CD4-positive, alpha-beta T cell treated with Interferon alpha-2 for 1 hour (primary cell): ENCODE data around the gene CHD8.
"Not testable (repeated sequence)": the region's sequence is repeated elsewhere in the genome, so short reads cannot be mapped to it uniquely, and the experiment has no call there.

ENCODE experiments used
- DNase-seq, 2 donors: peaks; one replicate each; pipeline ENCODE4 v3.0.0-alpha.2; 2020 to 2022

Gene CHD8, protein sequence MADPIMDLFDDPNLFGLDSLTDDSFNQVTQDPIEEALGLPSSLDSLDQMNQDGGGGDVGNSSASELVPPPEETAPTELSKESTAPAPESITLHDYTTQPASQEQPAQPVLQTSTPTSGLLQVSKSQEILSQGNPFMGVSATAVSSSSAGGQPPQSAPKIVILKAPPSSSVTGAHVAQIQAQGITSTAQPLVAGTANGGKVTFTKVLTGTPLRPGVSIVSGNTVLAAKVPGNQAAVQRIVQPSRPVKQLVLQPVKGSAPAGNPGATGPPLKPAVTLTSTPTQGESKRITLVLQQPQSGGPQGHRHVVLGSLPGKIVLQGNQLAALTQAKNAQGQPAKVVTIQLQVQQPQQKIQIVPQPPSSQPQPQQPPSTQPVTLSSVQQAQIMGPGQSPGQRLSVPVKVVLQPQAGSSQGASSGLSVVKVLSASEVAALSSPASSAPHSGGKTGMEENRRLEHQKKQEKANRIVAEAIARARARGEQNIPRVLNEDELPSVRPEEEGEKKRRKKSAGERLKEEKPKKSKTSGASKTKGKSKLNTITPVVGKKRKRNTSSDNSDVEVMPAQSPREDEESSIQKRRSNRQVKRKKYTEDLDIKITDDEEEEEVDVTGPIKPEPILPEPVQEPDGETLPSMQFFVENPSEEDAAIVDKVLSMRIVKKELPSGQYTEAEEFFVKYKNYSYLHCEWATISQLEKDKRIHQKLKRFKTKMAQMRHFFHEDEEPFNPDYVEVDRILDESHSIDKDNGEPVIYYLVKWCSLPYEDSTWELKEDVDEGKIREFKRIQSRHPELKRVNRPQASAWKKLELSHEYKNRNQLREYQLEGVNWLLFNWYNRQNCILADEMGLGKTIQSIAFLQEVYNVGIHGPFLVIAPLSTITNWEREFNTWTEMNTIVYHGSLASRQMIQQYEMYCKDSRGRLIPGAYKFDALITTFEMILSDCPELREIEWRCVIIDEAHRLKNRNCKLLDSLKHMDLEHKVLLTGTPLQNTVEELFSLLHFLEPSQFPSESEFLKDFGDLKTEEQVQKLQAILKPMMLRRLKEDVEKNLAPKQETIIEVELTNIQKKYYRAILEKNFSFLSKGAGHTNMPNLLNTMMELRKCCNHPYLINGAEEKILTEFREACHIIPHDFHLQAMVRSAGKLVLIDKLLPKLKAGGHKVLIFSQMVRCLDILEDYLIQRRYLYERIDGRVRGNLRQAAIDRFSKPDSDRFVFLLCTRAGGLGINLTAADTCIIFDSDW (N-terminal part only)

GRCh38 chr14:21455912-21456667, at the start of gene CHD8:
CHD8 (minus strand) TSS chr14:21456123; CDS start chr14:21431643, 24,480 bp downstream.
- DNase-seq: peak; percentile 100

- DNase-seq: peak in 1 of 2 donors; percentile 46
Measured at GRCh38 chr14:21505012-21505553, 49.2 kb upstream of the CHD8 start.

- DNase-seq: no peak
Measured at GRCh38 chr14:21503376-21503775, 47.5 kb upstream of the CHD8 start.

DNA sequence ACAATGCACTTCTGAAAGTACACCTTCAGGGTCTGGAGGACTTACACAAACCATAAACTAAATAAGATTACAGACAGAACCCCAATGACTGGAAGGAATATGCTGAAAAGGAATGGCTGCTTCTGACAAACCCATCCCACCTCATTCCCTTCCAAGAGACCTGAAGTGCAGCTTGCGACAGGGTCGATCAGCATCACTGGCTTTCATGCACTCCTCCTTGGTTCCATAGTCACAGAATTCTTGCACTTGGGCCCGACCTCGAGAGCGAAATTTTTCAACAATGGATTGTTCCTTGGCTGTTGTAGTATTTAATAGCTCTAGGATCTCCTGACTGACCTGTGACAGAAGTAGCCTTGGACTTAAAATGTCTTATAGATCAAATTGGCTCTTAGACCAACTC, 45.6 kb upstream of the CHD8 start:
- no peak for DNase-seq

DNA sequence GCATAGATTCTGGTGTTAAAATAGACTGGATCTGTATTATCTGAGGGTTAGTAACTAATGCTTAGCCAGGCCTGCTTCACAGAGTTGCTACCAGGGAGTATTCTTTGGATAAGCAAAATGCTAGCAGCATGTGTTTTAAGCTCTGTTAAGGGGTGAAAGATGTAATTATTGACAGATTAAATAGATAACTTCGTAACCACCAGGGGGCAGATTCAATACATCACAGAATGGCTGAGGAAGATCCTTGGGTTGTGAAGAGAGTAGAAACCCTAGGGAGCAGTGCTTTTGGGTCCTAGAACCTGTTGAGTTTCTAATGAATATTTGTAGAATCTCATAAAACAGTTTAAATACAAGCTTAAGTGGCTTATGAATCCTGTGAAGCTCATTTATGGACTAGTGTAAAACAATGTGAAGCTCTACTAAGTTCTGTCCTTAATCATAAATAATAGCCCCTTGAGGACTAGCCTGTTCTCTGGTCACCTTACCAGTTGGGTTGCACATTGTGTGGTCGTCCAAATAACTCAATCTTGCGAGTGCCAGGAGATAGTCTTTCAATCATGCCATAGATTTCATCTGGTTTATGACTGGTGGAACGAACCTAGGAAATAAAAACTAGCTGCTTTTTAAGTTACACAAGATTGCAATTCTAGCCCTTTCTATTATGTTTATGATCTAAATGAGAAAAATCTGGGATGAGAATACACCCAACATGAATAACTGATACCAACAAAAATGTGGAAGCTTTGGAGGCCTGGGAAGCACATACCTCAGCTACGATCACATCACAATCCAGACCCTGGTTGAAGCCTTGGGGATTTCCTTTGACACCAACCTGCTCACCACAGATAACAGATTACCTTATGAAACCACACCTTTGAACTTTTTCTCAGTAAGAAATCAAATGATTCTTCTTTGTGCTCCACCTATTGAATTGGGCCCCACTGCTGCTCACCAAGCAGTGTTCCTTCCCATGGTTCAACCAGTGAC, 42.9 kb upstream of the CHD8 start:
- DNase-seq: peak; percentile 9 to 73

GRCh38 chr14:21496453-21496852, 40.5 kb upstream of the CHD8 start:
- no peak for DNase-seq

- DNase-seq: no peak
Measured at GRCh38 chr14:21494902-21495762, 39.2 kb upstream of the CHD8 start.

GRCh38 chr14:21486640-21487087, 30.7 kb upstream of the CHD8 start:
- DNase-seq: no peak

GRCh38 chr14:21476925-21477681, 21.2 kb upstream of the CHD8 start, which contains the start of the genes RAB2B and TOX4:
RAB2B (minus strand) TSS chr14:21476959; CDS start chr14:21476872, 87 bp downstream.
TOX4 (plus strand) TSS chr14:21477195; CDS start chr14:21477279, 84 bp downstream.
- DNase-seq: peak; percentile 97 to 99

GRCh38 chr14:21476523-21476924, 20.6 kb upstream of the CHD8 start:
- DNase-seq: no peak

DNA sequence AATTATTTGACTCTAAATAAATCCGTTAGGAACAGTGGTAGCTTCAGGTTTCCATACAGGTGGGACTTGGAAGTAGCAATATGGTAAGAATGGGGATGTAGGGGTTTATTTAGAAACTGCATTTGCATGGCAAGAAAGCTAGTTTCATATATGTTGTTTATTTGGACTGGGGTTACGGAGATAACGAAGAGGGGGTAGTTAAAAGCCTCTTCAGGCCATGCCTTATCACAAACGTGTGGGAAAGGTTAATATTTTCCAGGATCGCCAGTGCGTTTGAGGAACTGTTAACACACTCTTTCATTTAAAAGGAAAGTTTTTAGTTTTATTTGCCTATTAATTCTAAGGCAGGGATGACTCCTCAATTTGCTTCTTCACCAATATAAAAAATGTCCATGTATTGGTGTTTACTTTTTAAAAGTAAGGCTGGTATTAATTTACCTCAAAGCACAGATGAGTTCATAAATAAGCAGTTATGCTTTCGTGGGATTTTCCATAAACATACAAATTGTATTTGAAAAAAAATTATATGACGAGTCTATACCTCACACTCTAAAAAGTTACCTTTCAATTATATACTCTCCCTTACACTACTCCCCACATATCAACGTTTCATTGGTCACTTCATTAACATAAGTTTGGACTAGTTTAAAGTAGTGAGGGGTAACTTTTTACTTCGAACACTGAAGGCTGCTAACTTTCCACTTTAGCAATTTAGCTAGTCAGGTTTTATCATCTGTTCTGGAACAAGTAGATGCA, 20.0 kb upstream of the CHD8 start:
- DNase-seq: no peak

GRCh38 chr14:21467616-21468015, 11.7 kb upstream of the CHD8 start:
- no peak for DNase-seq

- DNase-seq: no peak
Measured at GRCh38 chr14:21455592-21455911, 371 bp downstream of the CHD8 start.

GRCh38 chr14:21454843-21455544, 929 bp downstream of the CHD8 start:
- peak in 1 of 2 donors; percentile 53 for DNase-seq

- DNase-seq: no peak
Measured at GRCh38 chr14:21449899-21450216, 6.1 kb downstream of the CHD8 start.

GRCh38 chr14:21442657-21443056, 13.3 kb downstream of the CHD8 start:
- not testable (repeated sequence) for DNase-seq

DNA sequence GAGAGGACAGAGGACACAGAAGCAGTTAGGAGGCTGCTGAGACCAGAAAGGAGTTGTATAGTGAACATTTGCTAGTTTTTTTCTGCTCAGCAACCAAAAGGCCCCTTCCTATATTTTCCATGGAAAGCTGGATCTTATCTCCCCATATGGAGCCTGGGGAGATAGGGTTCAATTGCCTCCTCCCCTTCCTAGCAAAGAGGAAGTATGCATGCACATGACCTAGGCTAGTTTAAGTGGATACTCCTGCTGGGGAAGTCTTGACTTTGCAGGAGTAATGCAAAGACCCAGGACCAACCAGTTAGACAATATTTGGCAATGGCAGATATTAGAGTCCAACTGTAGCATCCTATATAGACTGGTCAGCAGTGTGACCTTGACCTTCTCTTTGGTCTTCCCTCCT, 15.1 kb downstream of the CHD8 start:
- DNase-seq: no peak
